ENCODE results near the gene RFPL2.

RFPL2 gene

GRCh38 chr22:32204856-32205722 is at the start of gene RFPL2:
RFPL2 (minus strand) TSS chr22:32205073; CDS start chr22:32202451, 2,622 bp downstream.
- peak; percentile 46 for DNase-seq
- Mint-ChIP-seq H3K4me3 (peak within 1 kb of the TSS; percentile 63), H3K4me1 (peaks cover 59% of the 10 kb centered on the region), H3K9me3 (no peaks in the 10 kb centered on the region), H3K36me3 (no peaks in the 10 kb centered on the region), H3K27ac (peak within 1 kb of the TSS; percentile 83), H3K27me3 (peaks cover 47% of the 10 kb centered on the region)
- CTCF ChIA-PET = no interaction called here

- CTCF ChIA-PET = interaction anchor here (2.1 kb wide), 1 partner anchor 17 kb away, joined by 5 read pairs; no protein-coding TSS in a partner anchor
- Mint-ChIP-seq H3K27ac (no peak overlapping the region), H3K4me3 (no peak overlapping the region), H3K27me3 (peaks cover 27% of the 10 kb centered on the region), H3K36me3 (no peaks in the 10 kb centered on the region), H3K9me3 (no peaks in the 10 kb centered on the region), H3K4me1 (no peaks in the 10 kb centered on the region)
- no peak for DNase-seq
Measured at GRCh38 chr22:32249231-32249630, 44.4 kb upstream of the RFPL2 start.

GRCh38 chr22:32248276-32248675 is 43.4 kb upstream of the RFPL2 start:
- CTCF ChIA-PET = interaction anchor here (2.1 kb wide), 1 partner anchor 18 kb away, joined by 5 read pairs; no protein-coding TSS in a partner anchor
- Mint-ChIP-seq H3K9me3 (no peaks in the 10 kb centered on the region), H3K4me1 (no peaks in the 10 kb centered on the region), H3K36me3 (no peaks in the 10 kb centered on the region), H3K27me3 (peaks cover 23% of the 10 kb centered on the region), H3K4me3 (no peak overlapping the region), H3K27ac (no peak overlapping the region)
- no peak for DNase-seq

GRCh38 chr22:32246166-32246565 is 41.3 kb upstream of the RFPL2 start:
- no peak overlapping the region for H3K4me3 Mint-ChIP-seq
- H3K36me3 Mint-ChIP-seq = no peaks in the 10 kb centered on the region
- no peak for DNase-seq
- CTCF ChIA-PET = no interaction called here
- H3K27ac Mint-ChIP-seq = no peak overlapping the region
- no peaks in the 10 kb centered on the region for H3K4me1 Mint-ChIP-seq
- H3K9me3 Mint-ChIP-seq = no peaks in the 10 kb centered on the region
- H3K27me3 Mint-ChIP-seq = peaks cover 23% of the 10 kb centered on the region

- CTCF ChIA-PET = interaction anchor here (0.6 kb wide), 1 partner anchor 21 kb away, joined by 3 read pairs; no protein-coding TSS in a partner anchor
- no peaks in the 10 kb centered on the region for H3K36me3 Mint-ChIP-seq
- H3K27me3 Mint-ChIP-seq = peaks cover 21% of the 10 kb centered on the region
- no peak overlapping the region for H3K4me3 Mint-ChIP-seq
- H3K4me1 Mint-ChIP-seq = no peaks in the 10 kb centered on the region
- DNase-seq = no peak
- H3K27ac Mint-ChIP-seq = no peak overlapping the region
- no peaks in the 10 kb centered on the region for H3K9me3 Mint-ChIP-seq
Measured at GRCh38 chr22:32245042-32245441, 40.2 kb upstream of the RFPL2 start.

- Mint-ChIP-seq H3K27ac (no peak overlapping the region), H3K36me3 (no peaks in the 10 kb centered on the region), H3K9me3 (no peaks in the 10 kb centered on the region), H3K4me1 (no peaks in the 10 kb centered on the region), H3K4me3 (no peak overlapping the region), H3K27me3 (peaks cover 18% of the 10 kb centered on the region)
- CTCF ChIA-PET = interaction anchor here (0.6 kb wide), 1 partner anchor 21 kb away, joined by 3 read pairs; no protein-coding TSS in a partner anchor
- DNase-seq = no peak
Measured at GRCh38 chr22:32244547-32244946, 39.7 kb upstream of the RFPL2 start.

GRCh38 chr22:32240461-32240860 is 35.6 kb upstream of the RFPL2 start:
- peaks cover 5% of the 10 kb centered on the region for H3K27me3 Mint-ChIP-seq
- H3K36me3 Mint-ChIP-seq = no peaks in the 10 kb centered on the region
- H3K4me3 Mint-ChIP-seq = no peak overlapping the region
- CTCF ChIA-PET = no interaction called here
- H3K4me1 Mint-ChIP-seq = no peaks in the 10 kb centered on the region
- H3K9me3 Mint-ChIP-seq = no peaks in the 10 kb centered on the region
- DNase-seq = no peak
- H3K27ac Mint-ChIP-seq = no peak overlapping the region

GRCh38 chr22:32237906-32238305 is 33.0 kb upstream of the RFPL2 start:
- Mint-ChIP-seq H3K4me3 (no peak overlapping the region), H3K27me3 (peaks cover 5% of the 10 kb centered on the region)

GRCh38 chr22:32236970-32237369 is 32.1 kb upstream of the RFPL2 start:
- Mint-ChIP-seq H3K4me1 (no peaks in the 10 kb centered on the region), H3K27me3 (peaks cover 5% of the 10 kb centered on the region), H3K36me3 (no peaks in the 10 kb centered on the region), H3K4me3 (no peak overlapping the region), H3K27ac (no peak overlapping the region), H3K9me3 (no peaks in the 10 kb centered on the region)
- CTCF ChIA-PET = no interaction called here
- no peak for DNase-seq

More at GRCh38 chr22:32237906-32238305, 33.0 kb upstream of the RFPL2 start:
- H3K4me1 Mint-ChIP-seq = no peaks in the 10 kb centered on the region
- H3K9me3 Mint-ChIP-seq = no peaks in the 10 kb centered on the region
- no peaks in the 10 kb centered on the region for H3K36me3 Mint-ChIP-seq
- H3K27ac Mint-ChIP-seq = no peak overlapping the region
- no peak for DNase-seq
- CTCF ChIA-PET = no interaction called here

GRCh38 chr22:32233091-32233490 is 28.2 kb upstream of the RFPL2 start:
- CTCF ChIA-PET = interaction anchor here (1.7 kb wide), 1 partner anchor 22 kb away, joined by 3 read pairs; no protein-coding TSS in a partner anchor
- Mint-ChIP-seq H3K4me3 (no peak overlapping the region), H3K9me3 (no peaks in the 10 kb centered on the region), H3K27me3 (peaks cover 13% of the 10 kb centered on the region), H3K27ac (no peak overlapping the region), H3K36me3 (no peaks in the 10 kb centered on the region), H3K4me1 (no peaks in the 10 kb centered on the region)
- DNase-seq = no peak

GRCh38 chr22:32232191-32232830 is 27.4 kb upstream of the RFPL2 start:
- Mint-ChIP-seq H3K36me3 (no peaks in the 10 kb centered on the region), H3K27ac (no peak overlapping the region), H3K4me1 (no peaks in the 10 kb centered on the region), H3K27me3 (peaks cover 12% of the 10 kb centered on the region), H3K4me3 (no peak overlapping the region), H3K9me3 (no peaks in the 10 kb centered on the region)
- no peak for DNase-seq
- CTCF ChIA-PET = no interaction called here

- H3K36me3 Mint-ChIP-seq = no peaks in the 10 kb centered on the region
- no peak overlapping the region for H3K4me3 Mint-ChIP-seq
- no peaks in the 10 kb centered on the region for H3K4me1 Mint-ChIP-seq
- no peaks in the 10 kb centered on the region for H3K9me3 Mint-ChIP-seq
- H3K27ac Mint-ChIP-seq = no peak overlapping the region
- no peak for DNase-seq
- CTCF ChIA-PET = no interaction called here
- H3K27me3 Mint-ChIP-seq = peaks cover 13% of the 10 kb centered on the region
Measured at GRCh38 chr22:32226326-32227104, 21.6 kb upstream of the RFPL2 start.

GRCh38 chr22:32222991-32223390 is 18.1 kb upstream of the RFPL2 start:
- no peaks in the 10 kb centered on the region for H3K9me3 Mint-ChIP-seq
- no peaks in the 10 kb centered on the region for H3K4me1 Mint-ChIP-seq
- H3K4me3 Mint-ChIP-seq = no peak overlapping the region
- no peak for DNase-seq
- no peak overlapping the region for H3K27ac Mint-ChIP-seq
- CTCF ChIA-PET = interaction anchor here (1.1 to 1.3 kb wide), 2 partner anchors 12 to 15 kb away, joined by 4 read pairs; no protein-coding TSS in a partner anchor
- H3K36me3 Mint-ChIP-seq = no peaks in the 10 kb centered on the region
- peaks cover 9% of the 10 kb centered on the region for H3K27me3 Mint-ChIP-seq

- Mint-ChIP-seq H3K27me3 (peaks cover 15% of the 10 kb centered on the region), H3K36me3 (no peaks in the 10 kb centered on the region)
Measured at GRCh38 chr22:32219026-32219425, 14.2 kb upstream of the RFPL2 start.

More at GRCh38 chr22:32219026-32219425, 14.2 kb upstream of the RFPL2 start:
- Mint-ChIP-seq H3K4me1 (no peaks in the 10 kb centered on the region), H3K9me3 (no peaks in the 10 kb centered on the region), H3K4me3 (no peak overlapping the region), H3K27ac (no peak overlapping the region)
- CTCF ChIA-PET = no interaction called here
- DNase-seq = no peak
